Heart left ventricle (tissue), 16 donors: ENCODE measurements around the gene MAP3K5. TPM values are rescaled to one million over a fixed set of nuclear protein-coding genes. Genes with fewer than 3 reads are reported as not detected.

Source experiments
- ATAC-seq, 4 donors: fragments of 200-7000 bp; cut with Tn5 transposase; one replicate each; pipeline ENCODE4 v1.9.1; 2020 to 2022; ENCODE audit warnings: moderate library complexity in 4 of 4, mild to moderate bottlenecking in 3 of 4, moderate number of reproducible peaks in 1 of 4
- DNase-seq, 5 donors: peaks; one replicate each; pipeline ENCODE4 v3.0.0-alpha.2; 2020
- H3K27ac ChIP-seq, 12 donors: fragments of 200-600 bp; sonication (generic) in 4 of 12; one replicate each; pipeline versions ENCODE4 v1.5.0 to v1.8.0; 2016 to 2022; ENCODE audit warnings: mild to moderate bottlenecking in 2 of 12
- H3K27me3 ChIP-seq, 9 donors: fragments of 200-600 bp; sonication (generic) in 2 of 9; one replicate each; pipeline versions ENCODE4 v1.5.1 to v1.8.0; 2016 to 2022; ENCODE audit warnings: mild to moderate bottlenecking in 3 of 9
- H3K36me3 ChIP-seq, 9 donors: fragments of 200-600 bp; sonication (generic) in 2 of 9; one replicate each; pipeline versions ENCODE4 v1.5.0 to v1.8.0; 2018 to 2022; ENCODE audit warnings: mild to moderate bottlenecking in 2 of 9
- H3K4me1 ChIP-seq, 12 donors: fragments of 200-600 bp; sonication (generic) in 4 of 12; one replicate each; pipeline versions ENCODE4 v1.5.0 to v1.8.0; 2016 to 2022; ENCODE audit warnings: mild to moderate bottlenecking in 3 of 12
- H3K4me3 ChIP-seq, 12 donors: fragments of 200-600 bp; sonication (generic) in 4 of 12; one replicate each; pipeline versions ENCODE4 v1.5.0 to v1.8.0; 2017 to 2022; ENCODE audit warnings: mild to moderate bottlenecking in 9 of 12, moderate library complexity in 4 of 12
- H3K9me3 ChIP-seq, 12 donors: fragments of 200-600 bp; sonication (generic) in 4 of 12; one replicate each; pipeline versions ENCODE4 v1.5.0 to v1.8.0; 2016 to 2022; ENCODE audit warnings: mild to moderate bottlenecking in 1 of 12
- CTCF ChIP-seq, 12 donors: fragments of 200-600 bp; sonication (generic) in 4 of 12; IDR thresholded peaks; one replicate each; pipeline versions ENCODE4 v1.5.0 to v1.8.0; 2018 to 2022; ENCODE audit warnings: antibody characterized with exemption in 12 of 12, mild to moderate bottlenecking in 5 of 12
- POLR2A ChIP-seq, 2 donors: fragments of 450-650 bp; IDR thresholded peaks; one replicate each; pipeline ENCODE4 v1.6.1; 2017; ENCODE audit warnings: antibody characterized with exemption in 2 of 2, mild to moderate bottlenecking in 2 of 2, moderate library complexity in 2 of 2
- whole genome bisulfite sequencing, 4 donors: extraction: QIAGEN DNeasy Blood & Tissue Kit in 2 of 4; methylation state at CpG; one replicate each; pipeline versions ENCODE4 v1.1.5 to v1.1.7; 2013 to 2018; 5-methylcytosine and 5-hydroxymethylcytosine counted together
- intact Hi-C, 10 donors: fragments of 100-400 bp; cut with DNase I; formaldehyde crosslinking; loops; one replicate each; pipeline versions ENCODE4 v1.11.1 to v1.14.2; 2022
- polyA plus RNA-seq, 2 donors: library from polyadenylated mRNA; stranded (reverse); fragments of 200-250 nt; gene quantifications; one replicate each; pipeline ENCODE4 v1.2.3, GENCODE V29; 2013
- total RNA-seq, 9 donors: library from RNA; depleted of rRNA in 2 of 9; stranded (reverse); fragments of >200 nt in 2 of 9; fragmentation: NEBNext Ultra II Directional in 3 of 9; extraction: Animal tissue kit (Norgen Biotek cat#: 25700) in 3 of 9; gene quantifications; one replicate each; pipeline versions ENCODE4 v1.1.0 to v1.2.4, GENCODE V29; 2016 to 2023
- donor health status: ischemic (EF 13 %, LVEDD 7.1; RV severe dilation, severe dysfunction).
- donor health status: healthy with polysubstance abuse.
- donor health status: DM: no; HTN: yes; CAD: no.
- donor health status: DM: no; HTN: no; CAD: no.
- donor health status: ischemic (EF 25% LVEDD 6.9; RV normal size, moderate dysfunction).
- donor health status: ischemic (EF 25% LVEDD 5.7; RV mildly dilated, moderate dysfunction).
- donor health status: healthy.
- donor health status: DM: yes; HTN: yes; CAD: no.
- donor health status: ischemic (EF 35%, LVEDD 5.7; RV mildly dilated, moderate dysfunction).
- donor health status: nonischemic (EF 11% LVEDD 7.7; RV severe dilation, severe dysfunction).
- donor health status: DM: yes; HTN: yes; CAD: no.
- donor health status: PGD.
- donor health status: ischemic (EF 29% LVEDD 5.4; RV normal size, mild dysfunction).
- donor health status: nonischemic (EF 23%, LVEDD 6.1; RV moderate dilation, normal function).

MAP3K5 gene
- total and polyA plus RNA-seq, 11 donors, result 7.1 to 34.1 (median 27.8) TPM

GRCh38 chr6:136521911-136522310, 270.4 kb downstream of the MAP3K5 start:
- Histone ChIP-seq H3K27me3 (peaks cover 0 to 8% (median 0%) of the 10 kb centered on the region in 9 donors), H3K36me3 (no peaks in the 10 kb centered on the region), H3K4me3 (no peak overlapping the region), H3K4me1 (peaks cover 0 to 9% (median 2%) of the 10 kb centered on the region in 12 donors), H3K27ac (no peak overlapping the region), H3K9me3 (no peaks in the 10 kb centered on the region)
- DNase-seq, result no peak
- intact Hi-C loops, result no loop called here
- WGBS, 4 donors, result 88 to 91% (median 89%) methylated on average over 4 of the region's 4 CpGs
- TF ChIP-seq CTCF (IDR thresholded peaks at IDR 0.05) (no peak), POLR2A (IDR thresholded peaks at IDR 0.05) (no peak)
- no peak for ATAC-seq

GRCh38 chr6:136521427-136521826, 270.9 kb downstream of the MAP3K5 start:
- DNase-seq (no peak), ATAC-seq (no peak)
- Histone ChIP-seq H3K36me3 (no peaks in the 10 kb centered on the region), H3K4me1 (peaks cover 0 to 4% (median under 1%) of the 10 kb centered on the region in 12 donors), H3K27me3 (peaks cover 0 to 8% (median 0%) of the 10 kb centered on the region in 9 donors), H3K27ac (no peak overlapping the region), H3K4me3 (no peak overlapping the region), H3K9me3 (no peaks in the 10 kb centered on the region)
- WGBS, 4 donors, result 61 to 88% (median 81%) methylated on average over 2 of the region's 2 CpGs
- intact Hi-C loops, result no loop called here
- TF ChIP-seq POLR2A (IDR thresholded peaks at IDR 0.05), result no peak
- TF ChIP-seq CTCF (IDR thresholded peaks at IDR 0.05), result no peak

DNA sequence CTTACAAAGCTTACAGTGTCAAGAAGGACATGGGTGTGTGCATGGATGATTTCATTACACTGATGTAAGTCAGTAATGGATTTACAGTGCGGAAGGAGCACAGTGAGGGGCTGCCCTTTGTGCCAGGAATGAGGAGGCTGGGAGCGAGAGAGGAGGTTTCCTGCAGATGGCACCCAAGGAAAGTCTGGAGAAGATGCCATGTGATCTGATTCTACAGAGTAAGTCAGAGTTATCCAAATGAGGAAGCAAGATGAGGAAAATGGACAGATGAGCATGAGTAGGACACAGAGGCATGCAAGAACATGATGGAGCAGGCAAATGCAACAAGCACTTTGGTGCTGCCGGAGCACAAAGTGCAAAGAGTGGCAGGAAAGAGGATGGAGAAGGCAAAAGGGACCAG, 271.8 kb downstream of the MAP3K5 start:
- ATAC-seq (no peak), DNase-seq (no peak)
- 81 to 91% (median 88%) methylated on average over 3 of the region's 3 CpGs for WGBS, 4 donors
- no peak for TF ChIP-seq POLR2A (IDR thresholded peaks at IDR 0.05)
- no peak for TF ChIP-seq CTCF (IDR thresholded peaks at IDR 0.05)
- Histone ChIP-seq H3K4me1 (no peaks in the 10 kb centered on the region), H3K36me3 (no peaks in the 10 kb centered on the region), H3K27me3 (peaks cover 0 to 8% (median 0%) of the 10 kb centered on the region in 9 donors), H3K9me3 (no peaks in the 10 kb centered on the region), H3K27ac (no peak overlapping the region), H3K4me3 (no peak overlapping the region)
- intact Hi-C loops, result no loop called here

DNA sequence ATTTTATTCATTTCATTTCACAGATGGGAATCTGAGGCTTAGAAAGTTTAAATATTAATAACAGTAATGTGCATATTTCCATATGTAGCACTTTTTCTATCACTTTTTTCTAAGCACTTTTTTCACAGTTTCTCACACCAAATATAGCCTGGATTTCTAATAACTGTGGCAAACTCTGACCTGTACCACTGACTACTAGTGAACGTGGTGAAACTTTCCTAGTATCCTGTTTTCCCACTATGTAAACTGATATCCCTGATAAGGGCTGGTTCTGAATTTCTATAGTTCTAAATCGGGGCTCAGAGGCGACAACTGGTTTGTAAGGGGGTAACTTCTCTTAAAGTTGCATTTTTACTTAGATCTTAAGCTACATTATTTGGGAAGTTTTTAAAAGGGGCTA, 274.7 kb downstream of the MAP3K5 start:
- TF ChIP-seq CTCF (IDR thresholded peaks at IDR 0.05) (no peak), POLR2A (IDR thresholded peaks at IDR 0.05) (no peak)
- Histone ChIP-seq H3K36me3 (no peaks in the 10 kb centered on the region), H3K4me3 (no peak overlapping the region), H3K27ac (no peak overlapping the region), H3K9me3 (no peaks in the 10 kb centered on the region), H3K27me3 (peaks cover 0 to 8% (median 0%) of the 10 kb centered on the region in 9 donors), H3K4me1 (no peaks in the 10 kb centered on the region)
- WGBS, 4 donors, result 64 to 79% (median 70%) methylated on average over 3 of the region's 3 CpGs
- DNase-seq, result no peak
- intact Hi-C loops, result no loop called here
- no peak for ATAC-seq
